Ishikawa (cell line): Measurements from ENCODE around the gene IQSEC3.

ENCODE experiments used
- CREB1 ChIP-seq: IDR thresholded peaks from 2 replicates; pipeline ENCODE4 v1.6.1; 2012; ENCODE audit warnings: low read depth
- EGR1 ChIP-seq: IDR thresholded peaks from 2 replicates; pipeline ENCODE4 v1.6.1; 2012
- EP300 ChIP-seq: IDR thresholded peaks from 2 replicates; pipeline ENCODE4 v1.6.1; 2012; ENCODE audit warnings: borderline replicate concordance
- FOXM1 ChIP-seq: IDR thresholded peaks from 2 replicates; pipeline ENCODE4 v1.6.1; 2012; ENCODE audit warnings: low read depth, borderline replicate concordance
- NFIC ChIP-seq: IDR thresholded peaks from 2 replicates; pipeline ENCODE4 v1.6.1; 2012
- RAD21 ChIP-seq: IDR thresholded peaks from 2 replicates; pipeline ENCODE4 v1.6.1; 2012; ENCODE audit warnings: low read depth
- TAF1 ChIP-seq: IDR thresholded peaks from 2 replicates; pipeline ENCODE4 v1.6.1; 2012; ENCODE audit warnings: low read depth, mild to moderate bottlenecking
- TCF12 ChIP-seq: IDR thresholded peaks from 2 replicates; pipeline ENCODE4 v1.6.1; 2012; ENCODE audit warnings: low read depth
- ZBTB7A ChIP-seq: IDR thresholded peaks from 2 replicates; pipeline ENCODE4 v1.6.1; 2012; ENCODE audit warnings: low read depth

- no peak for TF ChIP-seq ZBTB7A
- no peak for TF ChIP-seq FOXM1
- no peak for TF ChIP-seq EP300
- no peak for TF ChIP-seq CREB1
- TF ChIP-seq NFIC: no peak
- TF ChIP-seq EGR1: no peak
- TF ChIP-seq TAF1: no peak
- no peak for TF ChIP-seq TCF12
- no peak for TF ChIP-seq RAD21
Measured at GRCh38 chr12:189622-189962, 123.0 kb downstream of the IQSEC3 start.
